Cardiac fibroblast (primary cell): Measurements from ENCODE around the gene RSAD1.
A peak's percentile ranks its signal among the peaks of the same experiment; 100 is the strongest.

Source experiments
- DNase-seq, 2 donors: peaks; one replicate each; pipeline versions ENCODE4 v3.0.0 to v3.0.0-alpha.2; 2010; ENCODE audit warnings: low read depth in 2 of 2
- H3K4me3 ChIP-seq, 2 donors: replicated peaks in 1 of 2; 1 replicate in 1 of 2; 2 replicates in 1 of 2; pipeline ENCODE4 v1.5.1; 2011; ENCODE audit warnings: low read depth in 2 of 2, low read length in 2 of 2, mild to moderate bottlenecking in 2 of 2, moderate library complexity in 1 of 2
- TF ChIP-seq, protein P1 (sequence below): IDR thresholded peaks from one replicate; pipeline ENCODE4 v1.5.1; 2011; ENCODE audit warnings: low read depth, mild to moderate bottlenecking, low read length, inconsistent platforms

Gene RSAD1

DNA sequence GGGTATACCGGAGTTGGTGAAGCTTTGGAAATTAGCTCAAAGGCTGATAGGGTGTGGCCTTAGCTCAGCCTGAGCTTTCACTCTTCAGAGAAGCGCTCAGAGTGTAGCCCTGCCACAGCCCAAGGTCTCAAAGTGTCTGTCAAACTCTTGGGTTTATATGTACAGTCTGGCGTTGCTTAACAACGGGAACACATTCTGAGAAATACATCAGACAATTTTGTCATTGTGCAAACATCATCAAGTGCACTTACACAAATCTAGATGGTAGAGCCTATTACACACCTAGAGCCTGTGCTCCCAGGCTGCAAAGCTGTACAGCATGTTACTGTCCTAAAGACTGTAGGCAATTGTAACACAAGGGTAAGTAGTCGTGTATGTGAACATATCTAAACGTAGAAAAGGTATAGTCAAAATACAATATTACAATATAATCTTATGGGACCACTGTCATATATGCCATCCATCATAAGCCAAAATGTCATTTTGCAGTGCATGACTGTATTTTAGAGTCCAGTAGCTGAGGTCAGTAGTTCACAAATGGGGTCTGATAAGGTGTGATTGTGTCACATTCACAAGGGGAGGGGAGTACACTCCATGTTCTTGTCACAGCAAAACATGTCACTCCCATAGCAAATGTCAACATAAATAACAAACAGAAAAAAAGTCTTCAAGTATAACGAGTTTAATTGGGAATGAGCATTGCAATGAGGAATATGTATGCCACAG lies 30.6 kb upstream of the RSAD1 start:
- TF ChIP-seq, protein P1, sequence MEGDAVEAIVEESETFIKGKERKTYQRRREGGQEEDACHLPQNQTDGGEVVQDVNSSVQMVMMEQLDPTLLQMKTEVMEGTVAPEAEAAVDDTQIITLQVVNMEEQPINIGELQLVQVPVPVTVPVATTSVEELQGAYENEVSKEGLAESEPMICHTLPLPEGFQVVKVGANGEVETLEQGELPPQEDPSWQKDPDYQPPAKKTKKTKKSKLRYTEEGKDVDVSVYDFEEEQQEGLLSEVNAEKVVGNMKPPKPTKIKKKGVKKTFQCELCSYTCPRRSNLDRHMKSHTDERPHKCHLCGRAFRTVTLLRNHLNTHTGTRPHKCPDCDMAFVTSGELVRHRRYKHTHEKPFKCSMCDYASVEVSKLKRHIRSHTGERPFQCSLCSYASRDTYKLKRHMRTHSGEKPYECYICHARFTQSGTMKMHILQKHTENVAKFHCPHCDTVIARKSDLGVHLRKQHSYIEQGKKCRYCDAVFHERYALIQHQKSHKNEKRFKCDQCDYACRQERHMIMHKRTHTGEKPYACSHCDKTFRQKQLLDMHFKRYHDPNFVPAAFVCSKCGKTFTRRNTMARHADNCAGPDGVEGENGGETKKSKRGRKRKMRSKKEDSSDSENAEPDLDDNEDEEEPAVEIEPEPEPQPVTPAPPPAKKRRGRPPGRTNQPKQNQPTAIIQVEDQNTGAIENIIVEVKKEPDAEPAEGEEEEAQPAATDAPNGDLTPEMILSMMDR, result no peak
- DNase-seq, result no peak
- no peak overlapping the region for H3K4me3 ChIP-seq

DNA sequence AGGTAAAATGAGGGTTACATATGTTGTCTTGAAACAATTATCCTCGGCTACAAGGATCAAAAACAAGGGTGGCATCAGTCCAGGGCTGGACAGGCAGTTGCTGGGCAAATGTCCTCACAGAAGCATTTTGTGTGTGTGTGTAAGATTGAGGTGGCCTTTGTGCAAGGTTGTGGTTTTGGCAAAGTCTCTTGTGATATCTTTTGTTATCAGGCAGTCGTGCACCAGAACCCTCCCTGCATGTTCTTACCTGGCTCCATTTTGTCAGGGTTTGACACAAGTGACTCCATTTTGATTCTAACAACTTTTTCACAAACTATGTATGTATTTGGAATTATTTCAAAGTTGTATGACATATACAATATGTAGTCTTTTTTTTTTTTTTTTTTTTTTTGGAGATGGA lies 30.0 kb upstream of the RSAD1 start:
- DNase-seq, result no peak
- H3K4me3 ChIP-seq, result no peak overlapping the region
- TF ChIP-seq, protein P1, result no peak

DNA sequence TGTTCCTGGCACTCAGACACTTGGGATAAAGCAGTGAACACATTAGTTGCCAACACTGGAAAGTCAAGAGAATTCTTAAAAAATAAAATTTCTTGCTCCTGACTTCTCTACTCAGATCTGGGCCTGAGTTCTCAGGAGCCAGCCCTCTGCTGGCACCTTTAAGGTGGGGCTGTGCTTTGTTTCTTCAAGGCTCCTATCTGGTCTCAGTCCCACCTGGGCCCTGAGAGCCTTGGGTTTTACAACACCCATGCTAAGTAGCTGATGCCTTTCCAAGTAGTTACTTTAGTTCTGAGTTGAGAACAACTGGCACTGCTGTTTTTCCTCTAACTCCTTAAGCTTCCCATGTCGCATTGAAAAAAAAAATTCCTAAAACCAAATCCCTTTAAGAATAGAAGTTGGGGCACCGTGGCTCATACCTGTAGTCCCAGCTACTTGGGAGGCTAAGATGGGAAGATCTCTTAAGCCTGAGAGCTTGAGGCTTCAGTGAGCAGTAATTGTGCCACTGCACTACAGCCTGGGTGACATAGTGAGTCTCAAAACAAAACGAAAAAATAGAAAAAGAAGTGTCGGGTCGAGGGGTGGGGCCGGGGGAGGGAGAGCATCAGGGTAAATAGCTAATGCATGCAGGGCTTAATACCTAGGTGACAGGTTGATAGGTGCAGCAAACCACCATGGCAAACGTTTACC lies 26.6 kb upstream of the RSAD1 start:
- no peak for DNase-seq
- no peak overlapping the region for H3K4me3 ChIP-seq
- TF ChIP-seq, protein P1, result no peak

DNA sequence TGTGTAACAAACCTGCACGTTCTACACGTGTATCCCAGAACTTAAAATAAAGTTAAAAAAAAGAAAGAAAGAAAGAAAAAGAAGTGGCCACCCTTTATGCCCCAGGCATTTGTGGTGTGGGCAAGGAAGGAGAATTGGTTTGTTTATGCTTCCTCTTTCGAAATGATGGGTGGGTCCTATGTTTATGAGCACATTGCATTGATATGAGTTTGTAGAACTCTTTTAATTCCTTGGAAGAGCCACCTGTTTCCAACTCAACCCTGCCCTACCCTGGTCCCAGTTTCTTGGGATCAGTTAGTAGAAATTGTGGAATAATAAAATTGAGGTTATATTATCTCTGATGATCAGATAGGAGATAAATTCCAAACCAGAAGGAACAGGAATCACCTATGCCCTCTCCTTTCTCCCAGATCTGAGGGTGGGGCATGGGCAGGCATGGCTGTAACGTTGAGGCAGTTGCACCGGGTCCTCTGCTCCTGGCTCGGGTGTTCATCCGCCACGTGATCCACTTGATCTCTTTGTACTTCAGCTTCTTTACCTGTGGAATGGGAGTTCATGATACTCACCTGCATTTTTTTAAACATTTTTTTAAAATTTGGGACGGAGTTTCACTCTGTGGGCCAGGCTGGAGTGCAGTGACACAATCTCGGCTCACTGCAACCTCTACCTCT lies 25.9 kb upstream of the RSAD1 start:
- H3K4me3 ChIP-seq, result no peak overlapping the region
- TF ChIP-seq, protein P1, result no peak
- peak in 1 of 2 donors; percentile 22 for DNase-seq

DNA sequence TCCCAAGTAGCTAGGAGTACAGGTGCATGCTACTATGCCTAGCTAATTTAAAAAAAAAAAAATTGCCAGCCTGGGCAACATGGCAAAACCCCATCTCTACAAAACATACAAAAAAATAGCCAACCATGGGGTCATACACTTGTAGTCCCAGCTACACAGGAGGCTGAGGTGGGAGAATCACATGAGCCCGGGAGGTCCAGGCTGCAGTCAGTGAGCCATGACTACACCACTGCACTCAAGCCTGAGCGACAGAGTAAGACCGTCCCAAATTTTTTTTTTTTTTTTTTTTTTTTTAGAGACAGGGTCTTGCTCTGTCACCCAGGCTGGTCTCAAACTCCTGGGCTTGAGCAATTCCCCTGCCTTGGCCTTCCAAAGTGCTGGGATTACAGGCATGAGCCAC lies 24.8 kb upstream of the RSAD1 start:
- DNase-seq, result no peak
- TF ChIP-seq, protein P1, result no peak
- no peak overlapping the region for H3K4me3 ChIP-seq

DNA sequence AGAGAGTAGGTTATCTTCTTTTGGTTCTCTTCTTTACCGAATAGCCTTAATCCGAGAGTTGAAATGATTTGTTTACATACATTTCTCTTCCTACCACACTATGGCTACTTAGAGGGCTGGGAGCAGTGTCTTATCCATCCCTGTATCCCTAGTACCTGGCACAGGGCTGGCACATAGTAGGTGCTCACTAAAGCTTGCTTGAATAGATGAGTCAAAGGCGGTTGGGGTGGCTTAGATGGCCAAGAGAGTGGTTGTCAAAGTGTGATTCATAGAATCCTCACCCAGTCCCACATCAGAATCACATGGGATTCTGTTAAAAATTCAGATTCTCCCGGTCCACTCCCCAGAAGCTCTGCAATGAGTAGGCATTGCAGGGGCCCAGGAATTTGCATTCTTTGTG lies 21.0 kb upstream of the RSAD1 start:
- TF ChIP-seq, protein P1, result no peak
- H3K4me3 ChIP-seq, result no peak overlapping the region
- no peak for DNase-seq
